NCI-H446 (cell line): ENCODE measurements around the gene RTN4RL1.

ENCODE experiments used
- DNase-seq, 2 experiments: peaks; one replicate each; lab custom pipeline; 2025; lab: John Stamatoyannopoulos, UW

The RTN4RL1 gene

GRCh38 chr17:1976000-1976682 lies 49.0 kb downstream of the RTN4RL1 start:
- no peak for DNase-seq

GRCh38 chr17:1975573-1975972 lies 49.6 kb downstream of the RTN4RL1 start:
- no peak for DNase-seq

DNA sequence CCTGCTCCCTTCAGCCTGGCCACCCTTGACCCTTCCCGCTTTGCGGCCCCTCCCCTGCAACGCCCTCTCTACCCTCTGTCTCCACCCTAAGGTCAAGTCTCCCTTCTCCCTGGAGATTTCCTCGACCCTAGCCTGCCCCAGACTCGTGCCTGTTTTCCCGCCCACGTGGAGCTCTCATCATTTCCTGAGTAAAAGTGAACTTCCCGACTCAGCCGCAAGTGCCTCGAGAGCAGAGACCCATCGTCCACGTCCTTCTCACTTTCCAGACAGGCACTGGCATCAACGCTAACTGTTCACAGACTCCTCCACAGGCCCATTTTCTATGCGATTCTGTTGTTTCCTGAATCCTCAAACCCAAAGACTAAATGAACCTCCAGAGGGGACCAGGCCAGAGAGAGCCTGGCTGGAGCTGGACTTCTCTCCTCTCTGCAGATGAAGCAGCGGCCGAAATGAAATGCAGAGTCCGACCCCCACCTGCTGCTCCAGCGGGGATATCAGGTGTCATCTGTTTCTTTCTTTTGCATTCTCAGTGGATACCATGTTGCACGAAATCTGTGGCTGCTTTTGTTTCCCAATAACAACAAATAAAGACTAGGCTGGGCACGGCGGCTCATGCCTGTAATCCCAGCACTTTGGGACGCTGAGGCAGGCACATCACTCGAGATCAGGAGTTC lies 52.5 kb downstream of the RTN4RL1 start:
- no peak for DNase-seq

DNA sequence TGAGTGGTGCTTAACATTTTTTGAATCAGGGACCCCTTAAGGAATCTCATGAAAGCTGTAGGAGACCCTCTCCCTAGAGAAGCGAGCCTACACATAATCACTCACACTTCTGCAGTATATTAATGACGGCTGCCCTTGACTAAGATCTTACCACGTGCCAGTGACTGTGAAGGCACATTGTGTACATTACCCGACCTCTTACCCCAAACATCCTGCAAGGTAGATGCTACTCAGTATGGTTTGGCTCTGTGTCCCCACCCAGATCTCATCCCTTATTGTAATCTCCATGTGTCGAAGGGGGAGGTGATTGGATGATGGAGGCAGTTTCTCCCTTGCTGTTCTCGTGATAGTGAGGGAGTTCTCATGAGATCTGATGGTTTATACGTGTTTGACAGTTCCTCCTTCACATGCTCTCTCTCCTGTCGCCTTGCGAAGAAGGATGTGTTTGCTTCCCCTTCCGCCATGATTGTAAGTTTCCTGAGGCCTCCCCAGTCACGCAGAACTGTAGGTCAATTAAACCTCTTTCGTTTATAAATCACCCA lies 54.2 kb downstream of the RTN4RL1 start:
- DNase-seq, result no peak

DNA sequence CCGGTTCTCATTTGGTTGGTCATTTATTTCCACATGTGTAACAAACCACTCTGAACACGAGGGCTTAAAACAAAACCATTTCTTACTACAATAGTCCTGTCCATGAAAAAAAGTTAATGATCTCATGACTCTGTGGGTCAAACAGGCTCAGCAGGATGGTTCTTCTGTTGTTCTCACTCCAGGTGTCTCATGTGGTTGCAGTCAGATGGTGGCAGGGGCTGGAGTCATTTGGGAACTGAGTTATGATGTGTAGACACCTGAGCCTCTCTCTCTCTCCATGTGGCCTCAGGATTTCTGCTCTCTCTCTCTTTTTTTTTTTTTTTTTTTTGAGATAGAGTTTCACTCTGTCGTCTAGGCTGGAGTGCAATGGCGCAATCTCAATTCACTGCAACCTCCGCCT lies 55.4 kb downstream of the RTN4RL1 start:
- DNase-seq, result no peak

GRCh38 chr17:1967213-1967612 lies 57.9 kb downstream of the RTN4RL1 start:
- DNase-seq, result no peak

DNA sequence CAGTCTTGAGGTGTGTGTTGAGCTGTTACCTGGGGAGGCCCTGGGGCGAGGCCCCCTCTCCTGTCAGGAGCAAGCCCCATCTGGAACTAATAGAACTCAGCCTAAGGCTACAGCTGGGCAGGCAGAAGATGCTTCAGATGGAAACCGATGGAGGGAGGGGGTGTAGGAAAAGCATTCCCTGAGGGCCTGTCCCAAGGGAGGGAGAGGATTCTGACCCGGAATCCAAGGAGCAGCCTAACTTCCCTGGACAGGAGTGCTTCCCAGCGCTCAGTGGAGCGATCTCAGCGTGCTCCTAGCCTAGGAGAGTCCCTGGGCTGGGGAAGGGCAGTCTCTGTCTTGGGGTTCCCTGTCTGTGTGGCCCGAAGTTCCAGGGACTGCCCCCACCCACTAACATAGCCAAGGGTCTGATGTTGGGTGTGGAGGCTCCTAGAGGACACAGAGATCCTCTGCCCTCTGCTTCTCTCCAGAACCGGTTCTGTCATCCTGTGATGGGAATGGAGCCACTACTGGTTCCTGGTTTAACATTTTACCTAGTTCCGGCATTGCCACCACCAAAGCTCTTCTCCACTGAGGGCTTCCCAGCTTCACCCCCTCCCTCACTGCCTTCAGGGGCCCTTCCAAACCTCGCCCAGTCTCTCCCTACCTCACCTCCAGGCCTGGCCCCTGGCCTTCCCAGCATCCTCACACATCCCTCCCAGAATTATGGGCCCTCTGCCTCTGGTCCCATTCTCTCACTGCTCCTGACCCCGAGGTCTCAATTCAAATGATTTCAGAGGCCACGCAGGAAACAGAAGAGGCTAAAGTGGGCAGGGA lies 58.7 kb downstream of the RTN4RL1 start:
- DNase-seq, result no peak

- DNase-seq, result no peak
Observed at GRCh38 chr17:1965556-1966273, 59.4 kb downstream of the RTN4RL1 start.

DNA sequence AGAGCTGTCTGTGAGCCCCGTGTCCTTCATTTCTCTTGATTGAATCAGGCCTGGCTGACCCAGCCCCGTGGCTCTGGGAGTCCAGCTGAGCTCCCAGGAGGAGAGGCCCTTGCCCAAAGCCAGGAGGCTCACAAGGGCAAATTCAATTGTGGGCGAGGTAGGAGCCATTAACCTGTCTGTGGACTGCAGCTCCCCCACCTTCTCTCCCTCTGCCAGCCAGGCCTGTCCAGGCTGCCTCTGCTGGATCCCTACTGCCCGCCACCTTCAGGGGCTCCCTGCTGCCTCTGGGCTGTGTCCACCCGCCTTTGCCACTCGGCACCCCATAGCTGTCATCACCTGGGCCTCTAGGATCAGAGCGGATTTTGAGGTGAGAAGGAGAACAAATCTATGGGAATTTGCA lies 61.9 kb downstream of the RTN4RL1 start:
- no peak for DNase-seq

DNA sequence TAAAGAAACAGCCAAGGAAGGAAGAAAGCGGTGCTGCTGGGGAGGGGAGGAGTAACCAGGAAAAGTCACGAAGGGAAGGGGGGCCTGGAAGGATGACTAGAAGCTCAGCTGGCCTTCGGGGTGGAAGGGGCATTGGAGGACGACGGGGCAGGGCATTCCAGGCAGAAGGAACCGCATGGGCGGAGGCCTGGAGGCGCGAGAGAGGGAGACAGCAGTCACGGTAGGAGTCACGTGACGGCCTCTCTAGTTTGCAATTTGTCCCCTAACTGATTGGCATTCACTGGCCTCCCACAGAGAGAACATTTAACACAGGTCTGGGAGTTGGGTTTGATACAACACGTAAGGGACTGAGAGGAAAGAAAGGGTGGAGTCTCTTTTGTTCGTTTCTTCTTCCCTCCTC lies 63.9 kb downstream of the RTN4RL1 start:
- no peak for DNase-seq

GRCh38 chr17:1960545-1960912 lies 64.6 kb downstream of the RTN4RL1 start:
- DNase-seq, result no peak

GRCh38 chr17:1959871-1960544 lies 65.1 kb downstream of the RTN4RL1 start:
- DNase-seq, result no peak

GRCh38 chr17:1958134-1958881 lies 66.8 kb downstream of the RTN4RL1 start:
- DNase-seq, result no peak

DNA sequence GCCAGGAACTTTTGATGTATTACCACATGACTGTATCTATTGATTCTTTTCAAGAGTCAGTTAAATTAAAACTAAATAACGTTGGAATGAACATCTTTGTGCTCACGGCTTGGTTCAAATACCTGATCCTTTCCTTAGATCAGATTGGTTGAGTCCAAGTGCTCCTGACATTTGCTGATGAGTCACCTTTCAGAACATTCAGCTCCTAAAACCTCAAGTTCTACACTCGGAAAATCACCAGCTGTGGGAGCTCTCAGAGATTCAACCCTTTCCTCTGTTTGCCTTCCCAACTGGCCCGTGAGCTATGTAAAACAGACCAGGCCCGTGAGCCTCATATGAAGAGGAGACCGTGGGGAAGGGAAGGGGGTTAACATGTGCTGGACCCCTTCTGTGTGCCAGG lies 68.1 kb downstream of the RTN4RL1 start:
- DNase-seq, result no peak

DNA sequence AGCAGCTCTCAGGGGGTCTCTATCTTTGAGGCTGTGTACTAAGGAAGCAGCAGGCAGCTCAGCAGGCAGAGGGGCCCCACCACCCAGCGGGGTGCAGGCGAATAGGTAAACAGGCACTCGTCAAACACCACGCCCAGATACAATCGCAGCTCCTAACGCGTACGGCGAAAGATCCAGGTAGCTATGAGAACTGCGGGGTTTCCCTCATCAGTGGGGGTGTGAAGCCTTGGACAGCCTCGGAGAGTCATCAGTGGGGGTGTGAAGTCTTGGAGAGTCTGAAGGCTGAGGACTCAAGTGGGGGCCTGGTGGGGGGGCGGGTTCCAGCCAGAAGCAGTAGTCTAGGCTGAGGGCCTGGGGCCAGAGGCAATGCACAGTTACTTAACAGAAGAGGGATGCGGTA lies 69.0 kb downstream of the RTN4RL1 start:
- DNase-seq, result no peak

GRCh38 chr17:1953831-1954230 lies 71.3 kb downstream of the RTN4RL1 start:
- DNase-seq, result no peak

GRCh38 chr17:1951920-1952319 lies 73.2 kb downstream of the RTN4RL1 start:
- no peak for DNase-seq

DNA sequence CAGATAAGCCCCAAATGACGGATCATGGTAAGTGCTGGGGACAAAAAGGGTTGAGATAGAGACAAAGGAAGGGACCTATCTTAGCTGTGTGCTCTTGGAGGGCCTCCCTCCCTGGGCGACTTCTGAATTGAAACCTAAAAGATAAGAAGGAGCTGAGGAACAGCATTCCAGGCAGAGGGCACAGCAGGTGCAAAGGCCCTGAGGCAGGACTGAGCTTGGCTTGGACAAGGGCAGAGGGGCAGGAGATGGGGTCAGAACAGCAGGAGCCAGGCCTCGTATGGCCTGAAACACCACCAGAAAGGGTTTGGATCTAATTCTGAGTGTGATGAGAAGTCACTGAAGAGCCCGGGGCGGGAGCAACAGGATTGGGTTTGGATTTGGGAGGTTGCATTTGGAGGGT lies 75.4 kb downstream of the RTN4RL1 start:
- DNase-seq, result no peak

DNA sequence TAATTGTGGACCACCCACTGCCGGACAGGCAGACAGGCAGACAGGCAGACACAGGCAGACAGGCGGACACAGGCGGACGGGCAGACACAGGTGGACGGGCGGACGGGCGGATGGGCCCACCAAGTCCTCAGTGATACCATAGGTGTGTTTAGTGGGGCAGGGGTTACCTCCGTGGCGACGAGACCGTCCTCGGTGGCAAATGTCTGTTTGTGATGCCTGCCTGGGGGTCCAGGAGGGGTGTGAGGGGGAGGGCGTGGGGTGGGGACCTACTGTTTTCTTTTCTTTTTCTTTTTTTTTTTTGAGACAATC lies 76.7 kb downstream of the RTN4RL1 start:
- no peak for DNase-seq

DNA sequence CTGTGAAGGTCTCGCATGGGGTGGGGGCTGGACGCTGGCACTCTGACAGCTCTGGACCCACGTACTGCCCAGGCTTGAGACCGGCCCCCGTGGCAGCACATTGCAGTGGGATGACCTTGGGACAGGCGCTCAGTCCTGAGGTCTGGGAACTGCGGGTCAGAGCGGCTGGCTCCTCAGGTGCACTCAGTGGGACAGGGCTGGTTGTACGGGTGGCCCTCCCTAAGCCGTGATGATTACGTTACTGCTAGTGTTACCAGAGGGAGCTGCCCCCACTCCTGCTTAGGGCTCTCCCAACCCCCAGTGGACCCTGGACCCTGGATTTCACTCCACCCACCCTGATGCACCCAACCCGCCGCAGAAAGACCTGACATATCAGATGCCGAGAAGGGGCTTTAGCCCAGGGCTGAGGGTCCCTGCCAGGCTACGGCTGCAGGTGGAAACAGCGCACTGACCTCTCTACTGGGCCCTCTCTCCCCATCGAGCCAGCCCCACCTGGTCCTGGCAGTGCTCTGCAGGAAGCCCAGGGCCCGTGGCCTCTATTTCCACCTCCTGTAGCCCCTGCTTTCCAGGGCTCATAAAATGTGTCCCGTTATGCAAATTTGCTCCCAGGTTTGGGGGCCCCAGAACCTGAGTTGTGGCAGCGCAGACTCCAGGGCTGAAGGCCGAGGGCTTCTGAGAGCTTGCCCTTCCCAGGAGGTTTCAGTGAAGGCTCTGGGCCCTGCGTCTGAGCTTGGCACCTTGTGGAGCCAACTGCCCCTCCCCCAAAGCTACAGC lies 77.2 kb downstream of the RTN4RL1 start:
- no peak for DNase-seq
